Nephron (organoid): Measurements from ENCODE around the gene ANGPTL4.
"Not testable (repeated sequence)": the region's sequence is repeated elsewhere in the genome, so short reads cannot be mapped to it uniquely, and the experiment has no call there.

Experiments used
- H3K27ac Mint-ChIP-seq, 3 experiments: 2 replicates each; pipeline ENCODE4 v1.8.0; 2020; ENCODE audit warnings: mixed read lengths in 3 of 3, mild to moderate bottlenecking in 2 of 3, moderate library complexity in 1 of 3
- H3K27me3 Mint-ChIP-seq: 2 replicates; pipeline ENCODE4 v1.8.0; 2021; ENCODE audit warnings: low read depth, mild to moderate bottlenecking, moderate library complexity, mixed read lengths
- H3K36me3 Mint-ChIP-seq: 2 replicates; pipeline ENCODE4 v1.8.0; 2020; ENCODE audit warnings: low read depth, mixed read lengths
- H3K4me1 Mint-ChIP-seq: 2 replicates; pipeline ENCODE4 v1.8.0; 2020; ENCODE audit warnings: mixed read lengths
- H3K4me3 Mint-ChIP-seq, 3 experiments: 2 replicates each; pipeline ENCODE4 v1.8.0; 2020; ENCODE audit warnings: mild to moderate bottlenecking in 3 of 3, mixed read lengths in 3 of 3, moderate library complexity in 2 of 3
- H3K9me3 Mint-ChIP-seq: 2 replicates; pipeline ENCODE4 v1.8.0; 2020; ENCODE audit warnings: mixed read lengths
- CTCF ChIP-seq, 3 experiments: fragments of 200-600 bp; sonication (generic); IDR thresholded peaks; one replicate each; pipeline ENCODE4 v1.5.0; 2021; ENCODE audit warnings: antibody characterized with exemption in 3 of 3; ENCODE audit not compliant: unreplicated experiment in 3 of 3

The ANGPTL4 gene

GRCh38 chr19:8363803-8364771 is at the start of gene ANGPTL4:
TSS of gene ANGPTL4 (plus strand) at chr19:8364155. CDS start at chr19:8364322, 167 bp downstream.
- peaks cover 51% of the 10 kb centered on the region for H3K4me1 Mint-ChIP-seq
- peak; percentile 19 to 29 (median 27) for TF ChIP-seq CTCF (IDR thresholded peaks at IDR 0.05; ENCODE audit: unreplicated experiment in 3 of 3)

GRCh38 chr19:8314981-8315640 is 48.8 kb upstream of the ANGPTL4 start:
- not testable (repeated sequence) for H3K27me3 Mint-ChIP-seq, H3K9me3 Mint-ChIP-seq, H3K4me1 Mint-ChIP-seq

More at GRCh38 chr19:8363803-8364771, at the start of gene ANGPTL4:
- Mint-ChIP-seq H3K9me3 (no peaks in the 10 kb centered on the region), H3K4me3 (peak within 1 kb of the TSS; percentile 82 to 94 (median 92)), H3K27me3 (no peaks in the 10 kb centered on the region), H3K36me3 (peaks cover 13% of the 10 kb centered on the region), H3K27ac (peak within 1 kb of the TSS; percentile 99)

GRCh38 chr19:8316351-8317125 is 47.4 kb upstream of the ANGPTL4 start:
- no peaks in the 10 kb centered on the region for H3K27me3 Mint-ChIP-seq
- no peaks in the 10 kb centered on the region for H3K9me3 Mint-ChIP-seq
- peaks cover 8% of the 10 kb centered on the region for H3K4me1 Mint-ChIP-seq
- peaks cover 11% of the 10 kb centered on the region for H3K36me3 Mint-ChIP-seq
- no peak for TF ChIP-seq CTCF (IDR thresholded peaks at IDR 0.05; ENCODE audit: unreplicated experiment in 3 of 3)
- H3K27ac Mint-ChIP-seq = no peak overlapping the region
- no peak overlapping the region for H3K4me3 Mint-ChIP-seq

More at GRCh38 chr19:8314981-8315640, 48.8 kb upstream of the ANGPTL4 start:
- peaks cover 17% of the 10 kb centered on the region for H3K36me3 Mint-ChIP-seq
- not testable (repeated sequence) for H3K4me3 Mint-ChIP-seq, H3K27ac Mint-ChIP-seq

GRCh38 chr19:8318835-8319234 is 45.1 kb upstream of the ANGPTL4 start:
- H3K27me3 Mint-ChIP-seq, H3K9me3 Mint-ChIP-seq: not testable (repeated sequence)
- Mint-ChIP-seq H3K27ac (peak overlapping the region in 1 of 3 experiments; percentile 44), H3K36me3 (peaks cover 17% of the 10 kb centered on the region), H3K4me3 (peak overlapping the region; percentile 56 to 79 (median 77)), H3K4me1 (peaks cover 18% of the 10 kb centered on the region)

- H3K27me3 Mint-ChIP-seq = no peaks in the 10 kb centered on the region
- no peaks in the 10 kb centered on the region for H3K9me3 Mint-ChIP-seq
- peaks cover 18% of the 10 kb centered on the region for H3K4me1 Mint-ChIP-seq
- H3K27ac Mint-ChIP-seq = peak overlapping the region; percentile 22 to 94 (median 93)
- TF ChIP-seq CTCF (IDR thresholded peaks at IDR 0.05; ENCODE audit: unreplicated experiment in 3 of 3) = no peak
- H3K36me3 Mint-ChIP-seq = peaks cover 13% of the 10 kb centered on the region
- H3K4me3 Mint-ChIP-seq = peak overlapping the region; percentile 98 to 100 (median 99)
Measured at GRCh38 chr19:8319807-8320520, 44.0 kb upstream of the ANGPTL4 start.

- H3K36me3 Mint-ChIP-seq = peaks cover 7% of the 10 kb centered on the region
- H3K4me1 Mint-ChIP-seq = peaks cover 18% of the 10 kb centered on the region
- peak overlapping the region; percentile 98 to 100 (median 99) for H3K4me3 Mint-ChIP-seq
- no peaks in the 10 kb centered on the region for H3K27me3 Mint-ChIP-seq
- H3K9me3 Mint-ChIP-seq = no peaks in the 10 kb centered on the region
- peak overlapping the region; percentile 93 to 96 (median 94) for H3K27ac Mint-ChIP-seq
- TF ChIP-seq CTCF (IDR thresholded peaks at IDR 0.05; ENCODE audit: unreplicated experiment in 3 of 3) = no peak
Measured at GRCh38 chr19:8320564-8321066, 43.3 kb upstream of the ANGPTL4 start.
